ENCODE measurements around the gene TMEM117. TPM values are rescaled to one million over a fixed set of nuclear protein-coding genes. Genes with fewer than 3 reads are reported as not detected.

TMEM117 gene
- total RNA-seq, 1 experiment from 2014 or later: 5.9 TPM

- Histone ChIP-seq H3K9me3 (ENCODE audit: low read depth, low read length, poor library complexity, severe bottlenecking) (peaks cover 19% of the 10 kb centered on the region), H3K4me1 (ENCODE audit: insufficient read depth, low read length, poor library complexity, severe bottlenecking) (no peaks in the 10 kb centered on the region), H3K27me3 (replicated peaks; ENCODE audit: insufficient read depth, low read depth, low read length, poor library complexity) (no peaks in the 10 kb centered on the region), H3K27ac (ENCODE audit: low read depth, low read length, poor library complexity, severe bottlenecking) (no peak overlapping the region), H3K4me3 (ENCODE audit: low read depth, low read length, poor library complexity, severe bottlenecking) (no peak overlapping the region), H3K36me3 (ENCODE audit: insufficient read depth, low read length, poor library complexity, severe bottlenecking) (no peaks in the 10 kb centered on the region)
- DNase-seq (ENCODE audit: low spot score): no peak
- TF ChIP-seq, protein P1, sequence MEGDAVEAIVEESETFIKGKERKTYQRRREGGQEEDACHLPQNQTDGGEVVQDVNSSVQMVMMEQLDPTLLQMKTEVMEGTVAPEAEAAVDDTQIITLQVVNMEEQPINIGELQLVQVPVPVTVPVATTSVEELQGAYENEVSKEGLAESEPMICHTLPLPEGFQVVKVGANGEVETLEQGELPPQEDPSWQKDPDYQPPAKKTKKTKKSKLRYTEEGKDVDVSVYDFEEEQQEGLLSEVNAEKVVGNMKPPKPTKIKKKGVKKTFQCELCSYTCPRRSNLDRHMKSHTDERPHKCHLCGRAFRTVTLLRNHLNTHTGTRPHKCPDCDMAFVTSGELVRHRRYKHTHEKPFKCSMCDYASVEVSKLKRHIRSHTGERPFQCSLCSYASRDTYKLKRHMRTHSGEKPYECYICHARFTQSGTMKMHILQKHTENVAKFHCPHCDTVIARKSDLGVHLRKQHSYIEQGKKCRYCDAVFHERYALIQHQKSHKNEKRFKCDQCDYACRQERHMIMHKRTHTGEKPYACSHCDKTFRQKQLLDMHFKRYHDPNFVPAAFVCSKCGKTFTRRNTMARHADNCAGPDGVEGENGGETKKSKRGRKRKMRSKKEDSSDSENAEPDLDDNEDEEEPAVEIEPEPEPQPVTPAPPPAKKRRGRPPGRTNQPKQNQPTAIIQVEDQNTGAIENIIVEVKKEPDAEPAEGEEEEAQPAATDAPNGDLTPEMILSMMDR (conservative IDR thresholded peaks at IDR 0.05; ENCODE audit: low read depth, low read length): no peak
- no peak for TF ChIP-seq EZH2 (IDR thresholded peaks at IDR 0.05; ENCODE audit: borderline replicate concordance, low read depth, low read length, poor library complexity, severe bottlenecking)
- CTCF ChIA-PET: no interaction called here
- no TSS peak for BruUV-seq (replicated peaks)
- POLR2A ChIA-PET (ENCODE audit: low non-redundant PET): no interaction called here
- intact Hi-C loops (cut with micrococcal nuclease; ENCODE audit: unreplicated experiment): no loop called here
Observed at GRCh38 chr12:44294649-44295048, 458.8 kb downstream of the TMEM117 start.

GRCh38 chr12:44295958-44296623, 460.2 kb downstream of the TMEM117 start:
- Histone ChIP-seq H3K4me1 (ENCODE audit: insufficient read depth, low read length, poor library complexity, severe bottlenecking) (no peaks in the 10 kb centered on the region), H3K4me3 (ENCODE audit: low read depth, low read length, poor library complexity, severe bottlenecking) (no peak overlapping the region), H3K9me3 (ENCODE audit: low read depth, low read length, poor library complexity, severe bottlenecking) (peaks cover 8% of the 10 kb centered on the region), H3K27ac (ENCODE audit: low read depth, low read length, poor library complexity, severe bottlenecking) (no peak overlapping the region), H3K27me3 (replicated peaks; ENCODE audit: insufficient read depth, low read depth, low read length, poor library complexity) (no peaks in the 10 kb centered on the region), H3K36me3 (ENCODE audit: insufficient read depth, low read length, poor library complexity, severe bottlenecking) (no peaks in the 10 kb centered on the region)
- CTCF ChIA-PET: no interaction called here
- no peak for DNase-seq (ENCODE audit: low spot score)
- intact Hi-C loops (cut with micrococcal nuclease; ENCODE audit: unreplicated experiment): loop anchor here (2.0 kb wide), 1 partner anchor 21 kb away; no protein-coding TSS in a partner anchor
- BruUV-seq (replicated peaks): no TSS peak
- no peak for TF ChIP-seq EZH2 (IDR thresholded peaks at IDR 0.05; ENCODE audit: borderline replicate concordance, low read depth, low read length, poor library complexity, severe bottlenecking)
- TF ChIP-seq, protein P1 (conservative IDR thresholded peaks at IDR 0.05; ENCODE audit: low read depth, low read length): no peak
- POLR2A ChIA-PET (ENCODE audit: low non-redundant PET): no interaction called here

GRCh38 chr12:44296624-44297197, 460.8 kb downstream of the TMEM117 start:
- Histone ChIP-seq H3K4me3 (ENCODE audit: low read depth, low read length, poor library complexity, severe bottlenecking) (no peak overlapping the region), H3K4me1 (ENCODE audit: insufficient read depth, low read length, poor library complexity, severe bottlenecking) (no peaks in the 10 kb centered on the region), H3K27ac (ENCODE audit: low read depth, low read length, poor library complexity, severe bottlenecking) (no peak overlapping the region), H3K27me3 (replicated peaks; ENCODE audit: insufficient read depth, low read depth, low read length, poor library complexity) (no peaks in the 10 kb centered on the region), H3K36me3 (ENCODE audit: insufficient read depth, low read length, poor library complexity, severe bottlenecking) (no peaks in the 10 kb centered on the region), H3K9me3 (ENCODE audit: low read depth, low read length, poor library complexity, severe bottlenecking) (peaks cover 8% of the 10 kb centered on the region)
- DNase-seq (ENCODE audit: low spot score): no peak
- TF ChIP-seq, protein P1 (conservative IDR thresholded peaks at IDR 0.05; ENCODE audit: low read depth, low read length): no peak
- TF ChIP-seq EZH2 (IDR thresholded peaks at IDR 0.05; ENCODE audit: borderline replicate concordance, low read depth, low read length, poor library complexity, severe bottlenecking): no peak
- no TSS peak for BruUV-seq (replicated peaks)
- intact Hi-C loops (cut with micrococcal nuclease; ENCODE audit: unreplicated experiment): loop anchor here (2.0 kb wide), 1 partner anchor 20 kb away; no protein-coding TSS in a partner anchor
- ChIA-PET CTCF (no interaction called here), POLR2A (ENCODE audit: low non-redundant PET) (interaction anchor here (0.5 kb wide), 1 partner anchor 47 kb away, joined by 5 read pairs; no protein-coding TSS in a partner anchor)

All from A673 (cell line).